Measurements from ENCODE around the gene DOCK2.
A peak's percentile ranks its signal among the peaks of the same experiment; 100 is the strongest.
"Not testable (repeated sequence)": the region's sequence is repeated elsewhere in the genome, so short reads cannot be mapped to it uniquely, and the experiment has no call there.

DOCK2 gene

GRCh38 chr5:169943026-169943425 lies 306.0 kb downstream of the DOCK2 start:
- DNase-seq (ENCODE audit: low spot score), result no peak

GRCh38 chr5:169944115-169944514 lies 307.0 kb downstream of the DOCK2 start:
- DNase-seq (ENCODE audit: low spot score), result no peak

- DNase-seq (ENCODE audit: low spot score), result no peak
These were observed 308.0 kb downstream of the DOCK2 start for GRCh38 chr5:169944922-169945680.

- no peak for DNase-seq (ENCODE audit: low spot score)
These were observed 308.8 kb downstream of the DOCK2 start for GRCh38 chr5:169945831-169946261.

- DNase-seq (ENCODE audit: low spot score), result no peak
These were observed 309.7 kb downstream of the DOCK2 start for GRCh38 chr5:169946743-169947295.

- no peak for DNase-seq (ENCODE audit: low spot score)
These were observed 313.3 kb downstream of the DOCK2 start for GRCh38 chr5:169950333-169950732.

GRCh38 chr5:169953196-169953595 lies 316.1 kb downstream of the DOCK2 start:
- DNase-seq (ENCODE audit: low spot score), result not testable (repeated sequence)

GRCh38 chr5:169954786-169955185 lies 317.7 kb downstream of the DOCK2 start:
- no peak for DNase-seq (ENCODE audit: low spot score)

- DNase-seq (ENCODE audit: low spot score), result no peak
These were observed 319.1 kb downstream of the DOCK2 start for GRCh38 chr5:169956126-169956525.

GRCh38 chr5:169956756-169957155 lies 319.7 kb downstream of the DOCK2 start:
- DNase-seq (ENCODE audit: low spot score), result no peak

- DNase-seq (ENCODE audit: low spot score), result no peak
These were observed 321.2 kb downstream of the DOCK2 start for GRCh38 chr5:169958278-169958677.

- no peak for DNase-seq (ENCODE audit: low spot score)
These were observed 323.6 kb downstream of the DOCK2 start for GRCh38 chr5:169960659-169961058.

GRCh38 chr5:169964246-169964645 lies 327.2 kb downstream of the DOCK2 start:
- DNase-seq (ENCODE audit: low spot score), result no peak

GRCh38 chr5:169970339-169970738 lies 333.3 kb downstream of the DOCK2 start:
- no peak for DNase-seq (ENCODE audit: low spot score)

GRCh38 chr5:169970911-169971765 lies 334.1 kb downstream of the DOCK2 start:
- DNase-seq (ENCODE audit: low spot score), result peak; percentile 27

GRCh38 chr5:169971780-169972179 lies 334.7 kb downstream of the DOCK2 start:
- DNase-seq (ENCODE audit: low spot score), result no peak

GRCh38 chr5:169973056-169973455 lies 336.0 kb downstream of the DOCK2 start:
- DNase-seq (ENCODE audit: low spot score), result no peak

GRCh38 chr5:169974121-169974770 lies 337.2 kb downstream of the DOCK2 start:
- no peak for DNase-seq (ENCODE audit: low spot score)

- DNase-seq (ENCODE audit: low spot score), result no peak
These were observed 341.6 kb downstream of the DOCK2 start for GRCh38 chr5:169978714-169979113.

- DNase-seq (ENCODE audit: low spot score), result no peak
These were observed 342.8 kb downstream of the DOCK2 start for GRCh38 chr5:169979871-169980270.

GRCh38 chr5:169980418-169981053 lies 343.5 kb downstream of the DOCK2 start, which contains the start of gene INSYN2B:
INSYN2B (minus strand) TSS chr5:169980495; CDS start chr5:169883898, 96,597 bp downstream.
- peak; percentile 21 for DNase-seq (ENCODE audit: low spot score)

GRCh38 chr5:169988206-169988605 lies 351.1 kb downstream of the DOCK2 start:
- no peak for DNase-seq (ENCODE audit: low spot score)
